Measurements from ENCODE around the gene TMPRSS9.
"Not testable (repeated sequence)": the region's sequence is repeated elsewhere in the genome, so short reads cannot be mapped to it uniquely, and the experiment has no call there.

Gene TMPRSS9

GRCh38 chr19:2392366-2392765, 32.3 kb downstream of the TMPRSS9 start:
- no peak for DNase-seq (ENCODE audit: low read depth in 1 of 2, low spot score in 1 of 2)

- DNase-seq (ENCODE audit: low read depth in 1 of 2, low spot score in 1 of 2): not testable (repeated sequence)
These were observed 32.8 kb downstream of the TMPRSS9 start for GRCh38 chr19:2392899-2393298.

GRCh38 chr19:2394054-2394441, 34.0 kb downstream of the TMPRSS9 start:
- no peak for DNase-seq (ENCODE audit: low read depth in 1 of 2, low spot score in 1 of 2)

- DNase-seq (ENCODE audit: low read depth in 1 of 2, low spot score in 1 of 2): no peak
These were observed 34.6 kb downstream of the TMPRSS9 start for GRCh38 chr19:2394442-2395292.

- DNase-seq (ENCODE audit: low read depth in 1 of 2, low spot score in 1 of 2): not testable (repeated sequence)
These were observed 35.3 kb downstream of the TMPRSS9 start for GRCh38 chr19:2395293-2395829.

GRCh38 chr19:2397173-2397572, 37.1 kb downstream of the TMPRSS9 start:
- not testable (repeated sequence) for DNase-seq (ENCODE audit: low read depth in 1 of 2, low spot score in 1 of 2)

GRCh38 chr19:2398735-2399305, 38.8 kb downstream of the TMPRSS9 start:
- DNase-seq (ENCODE audit: low read depth in 1 of 2, low spot score in 1 of 2): no peak

GRCh38 chr19:2399582-2399981, 39.5 kb downstream of the TMPRSS9 start:
- DNase-seq (ENCODE audit: low read depth in 1 of 2, low spot score in 1 of 2): no peak

GRCh38 chr19:2408247-2408646, 48.2 kb downstream of the TMPRSS9 start:
- no peak for DNase-seq (ENCODE audit: low read depth in 1 of 2, low spot score in 1 of 2)

GRCh38 chr19:2409352-2409912, 49.4 kb downstream of the TMPRSS9 start:
- DNase-seq (ENCODE audit: low read depth in 1 of 2, low spot score in 1 of 2): no peak

- DNase-seq (ENCODE audit: low read depth in 1 of 2, low spot score in 1 of 2): no peak
These were observed 50.0 kb downstream of the TMPRSS9 start for GRCh38 chr19:2410023-2410422.

GRCh38 chr19:2411709-2412108, 51.6 kb downstream of the TMPRSS9 start:
- DNase-seq (ENCODE audit: low read depth in 1 of 2, low spot score in 1 of 2): no peak

- DNase-seq (ENCODE audit: low read depth in 1 of 2, low spot score in 1 of 2): no peak
These were observed 52.4 kb downstream of the TMPRSS9 start for GRCh38 chr19:2412449-2412848.

- no peak for DNase-seq (ENCODE audit: low read depth in 1 of 2, low spot score in 1 of 2)
These were observed 53.1 kb downstream of the TMPRSS9 start for GRCh38 chr19:2413159-2413558.

- no peak for DNase-seq (ENCODE audit: low read depth in 1 of 2, low spot score in 1 of 2)
These were observed 53.6 kb downstream of the TMPRSS9 start for GRCh38 chr19:2413629-2414028.

- DNase-seq (ENCODE audit: low read depth in 1 of 2, low spot score in 1 of 2): no peak
These were observed 55.4 kb downstream of the TMPRSS9 start for GRCh38 chr19:2415281-2415972.

- DNase-seq (ENCODE audit: low read depth in 1 of 2, low spot score in 1 of 2): no peak
These were observed 55.9 kb downstream of the TMPRSS9 start for GRCh38 chr19:2415973-2416319.

- no peak for DNase-seq (ENCODE audit: low read depth in 1 of 2, low spot score in 1 of 2)
These were observed 56.4 kb downstream of the TMPRSS9 start for GRCh38 chr19:2416321-2417097.

- not testable (repeated sequence) for DNase-seq (ENCODE audit: low read depth in 1 of 2, low spot score in 1 of 2)
These were observed 57.4 kb downstream of the TMPRSS9 start for GRCh38 chr19:2417436-2417835.

- DNase-seq (ENCODE audit: low read depth in 1 of 2, low spot score in 1 of 2): no peak
These were observed 57.9 kb downstream of the TMPRSS9 start for GRCh38 chr19:2417881-2418406.

- no peak for DNase-seq (ENCODE audit: low read depth in 1 of 2, low spot score in 1 of 2)
These were observed 59.7 kb downstream of the TMPRSS9 start for GRCh38 chr19:2419754-2420153.

Data from activated T-helper 1 cell treated with anti-CD3 and anti-CD28 coated beads, Interleukin-2, amount 50 U/mL, for 16 hours (primary cell).